Smooth muscle cell of the brain vasculature (primary cell): ENCODE measurements around the gene SPATA13.
A peak's percentile ranks its signal among the peaks of the same experiment; 100 is the strongest.

Source experiments
- DNase-seq: peaks from one replicate; pipeline ENCODE4 v3.0.0-alpha.2; 2012; ENCODE audit warnings: low read depth, low spot score

The SPATA13 gene

GRCh38 chr13:24277761-24278160 lies 117.2 kb downstream of the SPATA13 start:
- DNase-seq: no peak

DNA sequence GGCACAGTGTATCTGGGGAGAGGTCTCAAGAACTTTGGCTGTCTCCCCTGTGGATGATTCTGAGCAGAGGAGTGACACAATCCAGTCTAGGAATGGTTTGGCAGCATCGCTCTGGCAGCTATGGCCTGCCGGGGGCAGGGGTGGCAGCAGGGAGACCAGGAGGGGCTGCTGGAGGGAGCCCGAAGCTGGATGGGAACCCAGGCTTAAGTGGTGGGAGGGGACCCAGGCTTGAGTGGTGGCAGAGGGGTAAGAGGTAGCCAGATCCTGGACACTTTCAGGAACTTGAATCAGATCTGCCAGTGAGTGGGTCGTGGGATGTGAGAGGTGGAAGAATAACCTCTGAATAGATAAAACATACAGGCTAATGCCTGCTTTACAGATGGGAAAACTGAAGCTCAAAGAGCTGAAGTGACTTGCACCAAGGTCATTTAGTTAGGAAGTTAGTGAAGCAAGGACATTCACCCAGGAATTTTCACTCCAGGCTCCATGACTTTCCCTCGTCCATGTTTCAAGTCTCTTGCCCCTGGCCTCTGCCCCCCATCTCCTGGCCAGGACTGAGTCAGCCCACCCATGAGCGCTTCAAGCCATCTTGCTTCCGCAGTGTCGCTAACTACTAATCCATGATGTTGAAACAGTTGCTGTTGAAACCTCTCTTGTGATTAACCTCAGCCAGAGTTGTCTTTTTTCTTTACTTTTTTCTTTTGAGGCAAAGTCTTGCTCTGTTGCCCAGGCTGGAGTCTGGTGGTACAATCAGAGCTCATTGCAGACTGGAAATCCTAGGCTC lies 119.0 kb downstream of the SPATA13 start:
- DNase-seq: no peak

GRCh38 chr13:24280720-24281119 lies 120.2 kb downstream of the SPATA13 start:
- DNase-seq: no peak

- DNase-seq: no peak
Measured at GRCh38 chr13:24281188-24282008, 120.9 kb downstream of the SPATA13 start.

GRCh38 chr13:24282256-24282655 lies 121.7 kb downstream of the SPATA13 start:
- DNase-seq: no peak

DNA sequence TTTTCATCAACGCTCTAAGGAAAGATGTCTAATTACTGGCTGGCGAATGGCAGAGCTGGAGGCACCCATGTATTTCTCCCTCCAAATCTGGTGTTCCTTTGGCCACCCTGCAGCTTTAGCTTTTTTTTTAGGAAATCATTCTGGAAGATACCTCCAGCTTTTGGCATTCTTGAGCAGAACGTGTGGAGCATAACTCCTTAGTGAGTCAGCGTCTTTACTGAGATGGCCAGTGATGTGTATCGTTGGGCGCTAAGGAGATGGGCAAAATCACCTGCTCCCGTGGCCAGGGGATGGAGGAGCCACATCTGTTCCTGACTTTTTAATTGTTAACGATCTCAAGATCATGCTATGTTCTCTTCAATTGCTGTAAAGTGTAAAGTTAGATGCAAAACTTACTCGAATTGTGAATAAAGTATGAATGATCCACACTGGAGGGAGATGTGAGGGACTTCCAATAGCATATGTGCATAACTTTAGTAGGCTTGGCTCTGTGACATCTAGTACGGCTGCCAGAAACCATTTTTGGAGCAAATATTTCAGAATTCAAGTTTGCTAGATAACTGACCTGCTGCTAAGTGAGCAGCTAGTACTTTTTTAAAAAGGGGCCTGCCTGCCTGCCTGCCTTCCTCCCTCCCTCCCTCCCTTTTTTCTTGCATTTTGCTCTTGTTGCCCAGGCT lies 124.5 kb downstream of the SPATA13 start:
- DNase-seq: no peak

DNA sequence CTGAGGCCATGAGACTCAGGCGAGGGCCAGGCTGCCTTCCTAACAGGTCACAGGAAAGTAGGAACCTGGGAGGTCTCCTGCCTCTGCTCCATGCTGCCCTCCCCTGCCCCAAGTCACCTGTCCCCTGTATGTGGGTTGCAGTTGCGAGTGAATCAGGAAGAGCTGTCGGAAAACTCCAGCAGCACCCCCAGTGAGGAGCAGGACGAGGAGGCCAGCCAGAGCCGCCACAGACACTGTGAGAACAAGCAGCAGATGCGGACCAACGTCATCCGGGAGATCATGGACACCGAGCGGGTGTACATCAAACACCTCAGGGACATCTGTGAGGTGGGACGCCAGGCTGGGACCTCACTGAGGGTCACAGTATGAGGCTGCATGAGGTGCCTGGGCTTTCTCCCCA lies 126.1 kb downstream of the SPATA13 start:
- DNase-seq: no peak

GRCh38 chr13:24287748-24288287 lies 127.3 kb downstream of the SPATA13 start:
- DNase-seq: no peak

DNA sequence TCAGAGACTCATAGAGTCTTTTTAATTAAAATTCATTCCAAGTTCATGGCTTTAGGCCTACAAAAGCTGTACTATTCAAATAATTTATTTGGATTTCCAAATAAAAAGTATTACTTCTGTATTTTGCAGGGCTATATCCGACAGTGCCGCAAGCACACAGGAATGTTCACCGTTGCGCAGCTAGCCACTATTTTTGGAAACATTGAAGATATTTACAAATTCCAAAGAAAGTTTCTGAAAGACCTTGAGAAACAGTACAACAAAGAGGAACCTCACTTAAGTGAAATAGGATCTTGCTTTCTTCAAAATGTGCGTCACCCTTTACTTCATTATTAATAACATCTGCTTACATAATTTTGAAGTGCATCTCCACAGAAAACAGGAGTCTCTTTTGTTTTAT lies 128.3 kb downstream of the SPATA13 start:
- no peak for DNase-seq

GRCh38 chr13:24290280-24290932 lies 129.9 kb downstream of the SPATA13 start:
- DNase-seq: no peak

DNA sequence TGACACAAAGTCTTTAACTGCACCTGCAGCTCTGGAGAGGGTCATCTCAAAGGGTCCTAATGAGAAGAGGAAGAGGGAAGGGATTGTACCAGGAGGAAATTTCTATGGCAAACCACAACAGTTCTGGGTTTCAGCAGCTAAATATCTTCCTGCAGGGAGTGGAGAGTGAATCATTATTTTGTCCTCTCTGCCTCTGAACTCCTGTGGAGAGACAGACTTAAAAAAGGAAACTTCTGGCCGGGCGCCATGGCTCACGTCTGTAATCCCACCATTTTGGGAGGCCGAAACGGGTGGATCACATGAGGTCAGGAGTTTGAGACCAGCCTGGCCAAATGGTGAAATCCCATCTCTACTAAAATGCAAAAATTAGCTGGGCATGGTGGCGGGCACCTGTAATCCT lies 132.0 kb downstream of the SPATA13 start:
- peak; percentile 63 for DNase-seq

DNA sequence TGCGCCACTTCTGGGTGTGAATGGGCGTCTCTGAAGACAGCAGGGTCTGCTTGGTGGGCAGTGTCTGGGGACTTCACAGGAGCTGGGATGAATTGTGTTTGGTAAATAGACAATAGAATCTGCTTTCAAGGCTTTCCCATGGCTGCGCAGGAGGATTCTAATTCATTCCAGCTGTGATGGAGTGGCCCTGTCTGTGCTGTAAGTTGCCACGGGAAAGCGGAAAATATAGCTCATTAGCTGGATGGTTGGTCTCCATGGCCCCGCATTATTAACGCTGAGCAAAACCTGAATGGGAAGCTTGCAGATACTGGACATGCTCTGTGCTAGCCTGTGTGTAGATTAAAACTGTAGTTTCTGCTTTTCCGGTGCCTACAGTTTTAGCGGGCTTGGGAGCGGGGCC lies 133.2 kb downstream of the SPATA13 start:
- DNase-seq: no peak

GRCh38 chr13:24299488-24300114 lies 139.1 kb downstream of the SPATA13 start:
- DNase-seq: no peak

- no peak for DNase-seq
Measured at GRCh38 chr13:24301434-24301833, 140.9 kb downstream of the SPATA13 start.

- no peak for DNase-seq
Measured at GRCh38 chr13:24301911-24302310, 141.4 kb downstream of the SPATA13 start.

DNA sequence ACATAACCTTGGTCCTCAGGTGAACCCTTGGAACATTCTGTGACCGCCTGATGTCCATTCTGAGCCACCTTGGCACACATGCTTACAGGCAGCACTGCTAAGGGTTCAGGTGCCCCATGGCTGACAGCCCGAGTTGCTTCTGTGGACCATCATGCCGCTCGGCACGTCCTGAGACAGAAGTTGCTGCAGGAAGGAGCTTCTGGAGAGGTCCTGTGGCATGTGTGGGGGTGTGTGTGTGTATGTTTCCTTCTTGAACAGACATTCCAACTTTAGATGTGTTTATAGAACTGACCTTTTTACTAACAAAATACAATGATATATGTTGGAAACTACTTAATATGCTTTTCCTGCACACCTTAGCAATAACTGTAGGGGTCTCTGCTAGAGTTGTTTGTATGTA lies 144.1 kb downstream of the SPATA13 start:
- no peak for DNase-seq

GRCh38 chr13:24306632-24307031 lies 146.1 kb downstream of the SPATA13 start:
- DNase-seq: no peak

DNA sequence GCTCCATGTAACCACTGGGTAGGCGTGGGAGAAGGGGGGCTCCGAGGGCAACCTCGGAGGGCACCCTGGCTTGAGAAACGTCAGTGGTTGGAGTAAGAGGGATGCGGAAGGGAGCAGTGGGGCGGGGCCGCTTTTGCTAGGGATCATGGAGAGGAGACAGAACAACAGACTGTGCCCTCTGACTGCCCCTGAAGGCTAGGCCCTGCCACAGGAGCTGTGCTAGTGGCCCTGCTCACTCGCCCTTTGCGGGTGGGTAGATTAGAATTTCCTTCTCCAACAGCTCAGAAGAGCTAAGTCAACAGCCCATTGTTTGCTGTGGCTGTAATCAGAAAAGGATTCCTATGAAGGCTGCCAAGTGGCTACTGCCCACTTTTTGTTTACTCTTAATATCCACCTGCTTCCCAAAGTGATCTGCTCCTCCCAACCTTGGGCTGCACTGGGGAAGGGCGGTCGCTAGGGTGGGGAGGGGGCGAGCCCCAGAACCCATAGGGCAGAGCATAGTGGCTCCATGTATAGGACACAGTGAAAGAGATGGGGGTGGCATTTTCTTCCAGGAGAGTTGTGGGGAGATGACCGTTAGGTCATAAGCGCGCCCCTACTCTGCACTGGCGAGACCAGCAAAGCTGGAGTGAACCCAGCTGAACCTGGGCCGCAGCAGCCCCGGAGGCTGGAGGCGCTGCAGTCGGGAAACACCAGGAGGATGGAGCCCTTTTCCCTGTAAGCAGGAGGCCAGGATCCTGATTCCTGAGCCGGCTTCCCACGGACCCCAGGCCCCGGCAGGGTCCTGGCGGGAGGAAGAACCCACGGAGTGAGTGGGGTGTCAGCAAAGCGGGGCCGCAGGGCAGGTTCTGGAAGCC lies 146.9 kb downstream of the SPATA13 start:
- DNase-seq: no peak

DNA sequence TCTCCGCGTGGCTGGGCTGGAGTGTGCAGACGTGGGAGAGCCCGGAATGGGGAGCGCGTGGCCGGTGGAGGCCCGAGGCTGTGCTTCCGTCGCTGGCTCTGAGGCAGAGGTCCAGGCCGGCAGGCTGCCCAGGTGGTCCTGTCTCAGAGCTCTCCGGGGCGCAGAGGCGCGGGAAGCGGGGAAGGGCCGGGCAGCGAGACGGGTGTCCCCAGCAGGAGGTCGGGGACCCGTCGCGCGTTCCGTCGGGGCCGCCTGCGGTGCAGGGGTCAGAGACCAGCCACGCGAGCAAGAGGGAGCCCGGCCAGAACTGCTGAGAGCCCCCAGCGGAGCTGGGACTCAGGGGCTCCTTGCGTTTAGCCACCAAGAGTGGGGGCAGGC lies 147.5 kb downstream of the SPATA13 start:
- no peak for DNase-seq

DNA sequence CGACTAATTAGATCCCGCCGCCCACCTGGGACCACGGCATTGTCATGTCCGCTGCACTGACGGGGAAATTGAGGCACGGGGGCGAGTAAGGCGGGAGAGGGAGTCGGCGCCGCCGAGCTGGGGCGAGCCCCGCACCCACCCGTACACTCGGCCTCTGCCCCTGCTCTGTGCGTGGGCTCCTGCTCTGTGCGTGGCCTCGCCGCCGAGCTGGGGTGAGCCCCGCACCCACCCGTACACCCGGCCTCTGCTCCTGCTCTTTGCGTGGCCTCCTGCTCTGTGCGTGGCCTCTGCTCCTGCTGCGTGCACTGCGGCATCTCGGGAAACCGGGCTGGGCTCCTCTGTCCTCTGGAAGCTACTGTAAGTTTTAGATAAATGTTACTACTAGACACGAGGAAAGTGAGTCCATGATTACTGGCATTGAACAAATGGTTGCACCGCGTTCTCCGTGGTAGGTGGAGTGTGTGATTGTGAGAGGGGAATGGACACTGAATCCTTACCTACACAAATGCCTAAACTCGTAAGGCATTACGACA lies 148.0 kb downstream of the SPATA13 start:
- no peak for DNase-seq
